Upper lobe of right lung (tissue), 1 donor: ENCODE measurements around the gene HYOU1. TPM values are rescaled to one million over a fixed set of nuclear protein-coding genes. Genes with fewer than 3 reads are reported as not detected.
"Not testable (repeated sequence)": the region's sequence is repeated elsewhere in the genome, so short reads cannot be mapped to it uniquely, and the experiment has no call there.

Source experiments
- ATAC-seq: fragments of 200-7000 bp; cut with Tn5 transposase; one replicate; pipeline ENCODE4 v1.9.1; 2020; ENCODE audit warnings: mild to moderate bottlenecking, moderate library complexity
- DNase-seq: peaks from one replicate; pipeline ENCODE4 v3.0.0-alpha.2; 2020
- H3K27ac ChIP-seq: fragments of 200-600 bp; one replicate; pipeline ENCODE4 v1.8.0; 2022
- H3K27me3 ChIP-seq: fragments of 200-600 bp; one replicate; pipeline ENCODE4 v1.8.0; 2022; ENCODE audit warnings: mild to moderate bottlenecking
- H3K36me3 ChIP-seq: fragments of 200-600 bp; one replicate; pipeline ENCODE4 v1.8.0; 2022
- H3K4me1 ChIP-seq: fragments of 200-600 bp; one replicate; pipeline ENCODE4 v1.8.0; 2022
- H3K4me3 ChIP-seq: fragments of 200-600 bp; one replicate; pipeline ENCODE4 v1.8.0; 2022; ENCODE audit warnings: mild to moderate bottlenecking
- H3K9me3 ChIP-seq: fragments of 200-600 bp; one replicate; pipeline ENCODE4 v1.8.0; 2022
- intact Hi-C: fragments of 100-400 bp; cut with DNase I; formaldehyde crosslinking; loops from one replicate; pipeline ENCODE4 v1.11.0; 2022
- total RNA-seq: library from RNA; stranded (reverse); fragmentation: NEBNext Ultra II Directional; extraction: Animal tissue kit (Norgen Biotek cat#: 25700); gene quantifications from one replicate; pipeline ENCODE4 v1.2.1, GENCODE V29; 2021
- TF ChIP-seq, protein P1 (sequence below): fragments of 200-600 bp; IDR thresholded peaks from one replicate; pipeline ENCODE4 v1.8.0; 2022; ENCODE audit warnings: antibody characterized with exemption
- donor health status: DM: no; HTN: yes; CAD: no; lungs with severe emphysema.

HYOU1 gene
- total RNA-seq, 1 donor from 2014 or later = 142 TPM

DNA sequence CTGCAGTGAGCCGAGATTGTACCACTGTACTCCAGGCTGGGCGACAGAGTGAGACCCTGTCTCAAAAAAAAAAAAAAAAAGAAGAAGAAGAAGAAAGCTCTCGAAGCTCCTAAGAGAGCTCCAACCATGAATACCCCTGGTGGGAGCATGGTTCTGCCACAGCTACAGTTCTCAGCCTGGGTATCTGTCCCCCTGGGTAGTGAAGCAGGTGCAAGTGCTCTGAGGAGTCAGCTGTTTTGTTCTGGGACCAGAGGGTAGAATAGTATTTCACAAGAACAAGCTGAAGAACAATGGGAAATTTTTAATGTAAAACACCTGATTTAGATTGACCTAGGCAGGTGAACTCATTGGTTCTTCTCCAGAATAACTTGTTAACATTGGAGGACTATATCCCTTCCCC lies 4.3 kb upstream of the HYOU1 start:
- H3K27me3 ChIP-seq = no peaks in the 10 kb centered on the region
- no peaks in the 10 kb centered on the region for H3K36me3 ChIP-seq
- H3K4me3 ChIP-seq = no peak overlapping the region
- peaks cover 15% of the 10 kb centered on the region for H3K4me1 ChIP-seq
- ATAC-seq (no peak), DNase-seq (no peak)
- no peaks in the 10 kb centered on the region for H3K9me3 ChIP-seq
- no peak overlapping the region for H3K27ac ChIP-seq
- TF ChIP-seq, protein P1, sequence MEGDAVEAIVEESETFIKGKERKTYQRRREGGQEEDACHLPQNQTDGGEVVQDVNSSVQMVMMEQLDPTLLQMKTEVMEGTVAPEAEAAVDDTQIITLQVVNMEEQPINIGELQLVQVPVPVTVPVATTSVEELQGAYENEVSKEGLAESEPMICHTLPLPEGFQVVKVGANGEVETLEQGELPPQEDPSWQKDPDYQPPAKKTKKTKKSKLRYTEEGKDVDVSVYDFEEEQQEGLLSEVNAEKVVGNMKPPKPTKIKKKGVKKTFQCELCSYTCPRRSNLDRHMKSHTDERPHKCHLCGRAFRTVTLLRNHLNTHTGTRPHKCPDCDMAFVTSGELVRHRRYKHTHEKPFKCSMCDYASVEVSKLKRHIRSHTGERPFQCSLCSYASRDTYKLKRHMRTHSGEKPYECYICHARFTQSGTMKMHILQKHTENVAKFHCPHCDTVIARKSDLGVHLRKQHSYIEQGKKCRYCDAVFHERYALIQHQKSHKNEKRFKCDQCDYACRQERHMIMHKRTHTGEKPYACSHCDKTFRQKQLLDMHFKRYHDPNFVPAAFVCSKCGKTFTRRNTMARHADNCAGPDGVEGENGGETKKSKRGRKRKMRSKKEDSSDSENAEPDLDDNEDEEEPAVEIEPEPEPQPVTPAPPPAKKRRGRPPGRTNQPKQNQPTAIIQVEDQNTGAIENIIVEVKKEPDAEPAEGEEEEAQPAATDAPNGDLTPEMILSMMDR = no peak
- intact Hi-C loops = no loop called here

DNA sequence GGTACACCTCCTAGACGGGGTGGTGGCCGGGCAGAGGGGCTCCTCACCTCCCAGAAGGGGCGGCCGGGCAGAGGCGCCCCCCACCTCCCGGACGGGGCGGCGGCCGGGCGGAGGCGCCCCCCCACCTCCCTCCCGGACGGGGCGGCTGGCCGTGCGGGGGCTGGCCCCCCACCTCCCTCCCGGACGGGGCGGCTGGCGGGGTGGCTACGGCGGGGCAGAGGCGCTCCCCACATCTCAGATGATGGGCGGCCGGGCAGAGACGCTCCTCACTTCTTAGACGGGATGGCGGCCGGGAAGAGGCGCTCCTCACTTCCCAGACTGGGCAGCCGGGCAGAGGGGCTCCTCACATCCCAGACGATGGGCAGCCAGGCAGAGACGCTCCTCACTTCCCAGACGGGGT lies 2.1 kb upstream of the HYOU1 start:
- DNase-seq, H3K9me3 ChIP-seq, ATAC-seq, H3K4me3 ChIP-seq, H3K27ac ChIP-seq, intact Hi-C loops, H3K27me3 ChIP-seq: not testable (repeated sequence)
- peaks cover 13% of the 10 kb centered on the region for H3K36me3 ChIP-seq
- peaks cover 18% of the 10 kb centered on the region for H3K4me1 ChIP-seq

DNA sequence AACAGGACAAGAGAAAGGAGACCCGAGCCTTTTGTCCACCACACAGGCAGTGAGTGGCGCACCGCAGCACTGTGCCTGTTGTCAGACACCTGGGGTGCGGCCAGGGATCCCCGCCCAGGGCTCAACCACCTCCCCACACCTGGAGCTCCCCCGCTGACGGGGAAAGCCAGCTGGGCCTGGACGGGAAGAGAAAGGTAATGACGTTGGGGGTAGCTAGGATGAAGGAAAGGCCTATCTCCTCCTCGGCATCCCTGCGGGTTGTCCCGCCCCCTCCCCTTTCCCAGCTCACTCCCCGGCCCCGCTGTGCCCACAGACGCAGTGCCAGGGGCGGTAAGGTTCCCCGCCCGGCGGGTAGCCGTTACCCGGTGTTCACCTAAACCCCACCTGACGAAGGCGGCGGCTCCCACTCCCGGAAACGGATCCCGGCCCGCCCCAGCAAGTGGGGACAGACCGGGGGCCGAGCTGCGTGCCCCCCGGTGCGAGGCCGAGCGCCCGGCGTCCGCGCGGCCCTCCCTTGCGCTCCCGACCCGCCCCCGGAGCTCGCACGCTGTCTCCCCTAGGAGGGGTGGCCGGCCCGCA lies 495 bp downstream of the HYOU1 start:
- Histone ChIP-seq H3K9me3 (no peaks in the 10 kb centered on the region), H3K36me3 (peaks cover 39% of the 10 kb centered on the region), H3K27me3 (no peaks in the 10 kb centered on the region), H3K4me1 (peaks cover 18% of the 10 kb centered on the region), H3K27ac (peak overlapping the region; percentile 86), H3K4me3 (peak overlapping the region; percentile 82)
- TF ChIP-seq, protein P1 = no peak
- ATAC-seq (peak; percentile 4), DNase-seq (peak; percentile 75)
- intact Hi-C loops = no loop called here

DNA sequence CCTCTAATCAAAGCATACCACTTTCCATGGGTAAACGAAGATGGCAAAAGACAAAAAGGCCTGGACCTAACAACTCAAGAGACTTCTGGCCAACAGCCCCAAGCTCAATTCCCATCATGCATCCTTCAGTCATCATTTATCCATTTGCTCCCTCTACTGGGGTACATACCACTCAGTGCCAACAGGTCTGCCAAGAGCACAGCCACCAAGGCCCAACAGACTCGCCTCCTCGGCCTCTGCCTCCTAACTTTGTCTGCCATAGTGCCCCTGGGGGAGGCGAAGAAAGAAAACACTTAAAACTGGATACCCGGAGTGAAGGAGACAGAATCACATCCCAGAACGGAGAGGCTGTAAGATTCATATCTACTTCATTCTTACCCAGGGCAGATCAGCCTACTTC lies 1.1 kb downstream of the HYOU1 start:
- intact Hi-C loops = no loop called here
- H3K36me3 ChIP-seq = peaks cover 45% of the 10 kb centered on the region
- H3K27me3 ChIP-seq = no peaks in the 10 kb centered on the region
- no peaks in the 10 kb centered on the region for H3K9me3 ChIP-seq
- no peak for DNase-seq
- peaks cover 18% of the 10 kb centered on the region for H3K4me1 ChIP-seq
- peak overlapping the region; percentile 82 for H3K4me3 ChIP-seq
- H3K27ac ChIP-seq = no peak overlapping the region
- no peak for ATAC-seq
- TF ChIP-seq, protein P1 = no peak

DNA sequence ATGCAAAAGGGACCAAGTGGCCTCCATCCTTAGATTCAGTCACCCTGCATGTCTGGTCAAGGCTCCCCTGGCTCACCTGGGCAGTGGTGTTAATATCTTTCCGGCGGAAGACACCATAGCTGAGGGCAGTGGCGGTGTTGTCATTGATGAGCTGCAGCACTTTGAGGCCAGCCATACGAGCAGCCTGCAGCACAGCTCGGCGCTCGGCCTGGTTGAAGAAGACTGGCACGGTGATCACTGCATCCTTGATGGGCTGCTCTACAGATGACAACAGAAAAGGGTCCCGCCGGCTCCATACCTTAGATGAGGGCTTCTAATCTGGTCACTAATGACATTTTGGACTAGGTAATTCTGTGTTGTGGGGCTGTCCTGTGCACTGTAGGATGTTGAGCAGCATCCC lies 2.6 kb downstream of the HYOU1 start:
- Histone ChIP-seq H3K9me3 (no peaks in the 10 kb centered on the region), H3K36me3 (peaks cover 60% of the 10 kb centered on the region), H3K4me3 (no peak overlapping the region), H3K27me3 (no peaks in the 10 kb centered on the region), H3K4me1 (peaks cover 18% of the 10 kb centered on the region), H3K27ac (no peak overlapping the region)
- DNase-seq (no peak), ATAC-seq (no peak)
- intact Hi-C loops = no loop called here
- TF ChIP-seq, protein P1 = no peak

DNA sequence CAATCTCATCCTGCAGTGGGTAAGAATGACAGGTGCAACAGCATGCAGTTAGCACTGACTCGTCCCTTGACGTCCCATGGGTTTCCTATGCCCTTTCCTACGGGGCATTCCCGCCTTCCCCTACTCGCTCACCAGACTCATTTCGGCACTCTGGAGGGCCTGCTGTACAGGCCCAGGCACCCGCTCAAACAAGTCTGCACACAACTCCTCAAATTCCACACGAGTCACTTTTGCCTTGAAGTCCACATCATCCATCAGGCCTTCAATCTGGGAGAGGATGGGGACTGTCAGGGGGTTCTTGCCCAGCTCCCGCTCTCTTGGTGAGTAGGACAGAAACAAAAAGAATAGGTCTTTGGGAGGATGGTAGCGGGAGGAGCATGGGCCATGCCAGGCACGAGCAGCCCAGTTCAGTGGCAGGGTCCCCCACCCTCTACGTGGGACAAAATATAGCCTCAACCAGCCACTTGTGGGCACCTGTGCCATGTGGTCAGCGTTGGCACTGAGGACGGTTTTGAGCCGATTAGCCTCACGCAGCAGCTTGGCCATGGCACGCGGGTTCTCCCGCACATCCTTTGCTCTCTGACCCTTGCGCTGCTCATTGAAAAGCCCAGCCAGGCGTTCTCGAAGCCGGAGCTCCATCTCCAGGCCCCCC lies 4.7 kb downstream of the HYOU1 start:
- DNase-seq (no peak), ATAC-seq (no peak)
- no peaks in the 10 kb centered on the region for H3K27me3 ChIP-seq
- intact Hi-C loops = no loop called here
- no peaks in the 10 kb centered on the region for H3K9me3 ChIP-seq
- H3K4me3 ChIP-seq = no peak overlapping the region
- peaks cover 12% of the 10 kb centered on the region for H3K4me1 ChIP-seq
- H3K27ac ChIP-seq = no peak overlapping the region
- TF ChIP-seq, protein P1 = no peak
- peaks cover 81% of the 10 kb centered on the region for H3K36me3 ChIP-seq
